Smooth muscle cell (in vitro differentiated cells): ENCODE data around the gene WBP2NL. TPM values are rescaled to one million over a fixed set of nuclear protein-coding genes. Genes with fewer than 3 reads are reported as not detected.

ENCODE experiments used
- DNase-seq: peaks from one replicate; lab custom pipeline; 2025; ENCODE audit not compliant: unreplicated experiment; lab: John Stamatoyannopoulos, UW
- H2AFZ ChIP-seq: fragments of 200-600 bp; sonication (generic); 2 replicates; pipeline ENCODE4 v1.6.0; 2016; ENCODE audit warnings: antibody characterized with exemption, low read depth, mild to moderate bottlenecking
- H3F3A ChIP-seq: fragments of 200-600 bp; sonication (generic); 2 replicates; pipeline ENCODE4 v1.6.0; 2017; ENCODE audit warnings: antibody characterized with exemption, low read depth
- H3K27ac ChIP-seq: fragments of 200-600 bp; sonication (generic); 2 replicates; pipeline ENCODE4 v1.5.1; 2016; ENCODE audit warnings: low read depth, mild to moderate bottlenecking
- H3K27me3 ChIP-seq: fragments of 200-600 bp; sonication (generic); 2 replicates; pipeline ENCODE4 v1.6.1; 2016; ENCODE audit warnings: low read depth, mild to moderate bottlenecking
- H3K36me3 ChIP-seq: fragments of 200-600 bp; sonication (generic); 2 replicates; pipeline ENCODE4 v1.5.1; 2016; ENCODE audit warnings: low read depth
- H3K4me1 ChIP-seq: fragments of 200-600 bp; sonication (generic); 2 replicates; pipeline ENCODE4 v1.5.1; 2016; ENCODE audit warnings: low read depth
- H3K4me2 ChIP-seq: fragments of 200-600 bp; sonication (generic); 2 replicates; pipeline ENCODE4 v1.6.0; 2016; ENCODE audit warnings: mild to moderate bottlenecking
- H3K4me3 ChIP-seq: fragments of 200-600 bp; sonication (generic); 2 replicates; pipeline ENCODE4 v1.5.1; 2016; ENCODE audit warnings: mild to moderate bottlenecking
- H3K79me2 ChIP-seq: fragments of 200-600 bp; sonication (generic); 2 replicates; pipeline ENCODE4 v1.6.0; 2016; ENCODE audit warnings: low read depth, mild to moderate bottlenecking
- H3K9ac ChIP-seq: fragments of 200-600 bp; sonication (generic); 2 replicates; pipeline ENCODE4 v1.6.0; 2016; ENCODE audit warnings: low read depth
- H3K9me3 ChIP-seq: fragments of 200-600 bp; sonication (generic); replicated peaks from 2 replicates; pipeline ENCODE4 v1.5.1; 2016; ENCODE audit warnings: low read depth
- H4K20me1 ChIP-seq: fragments of 200-600 bp; sonication (generic); 2 replicates; pipeline ENCODE4 v1.6.0; 2016; ENCODE audit warnings: low read depth
- CTCF ChIP-seq: fragments of 200-600 bp; sonication (generic); IDR thresholded peaks from 2 replicates; pipeline ENCODE4 v1.5.1; 2017; ENCODE audit warnings: borderline replicate concordance, mild to moderate bottlenecking, antibody characterized with exemption; ENCODE audit not compliant: insufficient read depth, poor library complexity, severe bottlenecking
- WGBS: methylation state at CpG from one replicate; pipeline ENCODE4 v1.1.7; 2016; ENCODE audit warnings: low lambda C conversion rate; 5-methylcytosine and 5-hydroxymethylcytosine counted together
- polyA plus RNA-seq: library from polyadenylated mRNA; unstranded; fragments of >200 nt; fragmentation: Nextera tagmentation; extraction: Ambion mirVana; gene quantifications from 2 replicates; pipeline ENCODE4 v1.2.1, GENCODE V29; 2016
- total RNA-seq: library from RNA; depleted of rRNA; stranded (reverse); fragments of >200 nt; gene quantifications from 2 replicates; pipeline ENCODE4 v1.2.3, GENCODE V29; 2014

WBP2NL gene
- total and polyA plus RNA-seq, 2 experiments from 2014 or later = 0.10 TPM; not detected in 1

GRCh38 chr22:41978732-41979131, 19.9 kb upstream of the WBP2NL start:
- WGBS = 100% methylated on average over 1 of the region's 1 CpG

GRCh38 chr22:41979423-41980250, 19.0 kb upstream of the WBP2NL start:
- Histone ChIP-seq H3K27me3 (peaks cover 32% of the 10 kb centered on the region), H3K4me2 (no peak overlapping the region), H2AFZ (no peak overlapping the region), H3K4me3 (no peak overlapping the region), H4K20me1 (no peaks in the 10 kb centered on the region), H3K27ac (no peak overlapping the region), H3K36me3 (no peaks in the 10 kb centered on the region), H3K9me3 (no peaks in the 10 kb centered on the region), H3K4me1 (peaks cover 4% of the 10 kb centered on the region), H3K79me2 (no peaks in the 10 kb centered on the region), H3F3A (no peaks in the 10 kb centered on the region), H3K9ac (no peak overlapping the region)
- WGBS = 87% methylated on average over 9 of the region's 9 CpGs
- no peak for DNase-seq
- no peak for TF ChIP-seq CTCF

More at GRCh38 chr22:41978732-41979131, 19.9 kb upstream of the WBP2NL start:
- H3K27me3 ChIP-seq = peaks cover 32% of the 10 kb centered on the region
- H3K4me3 ChIP-seq = no peak overlapping the region
- H2AFZ ChIP-seq = no peak overlapping the region
- no peak overlapping the region for H3K4me2 ChIP-seq
- H3F3A ChIP-seq = no peaks in the 10 kb centered on the region
- H3K9ac ChIP-seq = no peak overlapping the region
- peaks cover 4% of the 10 kb centered on the region for H3K4me1 ChIP-seq
- H3K36me3 ChIP-seq = no peaks in the 10 kb centered on the region
- no peaks in the 10 kb centered on the region for H4K20me1 ChIP-seq
- H3K27ac ChIP-seq = no peak overlapping the region
- DNase-seq = no peak
- TF ChIP-seq CTCF = no peak
- no peaks in the 10 kb centered on the region for H3K79me2 ChIP-seq
- H3K9me3 ChIP-seq = no peaks in the 10 kb centered on the region

- Histone ChIP-seq H3K79me2 (no peaks in the 10 kb centered on the region), H3F3A (no peaks in the 10 kb centered on the region), H3K9me3 (no peaks in the 10 kb centered on the region), H2AFZ (no peak overlapping the region), H4K20me1 (no peaks in the 10 kb centered on the region), H3K4me2 (no peak overlapping the region), H3K9ac (no peak overlapping the region), H3K27me3 (peaks cover 4% of the 10 kb centered on the region), H3K4me3 (no peak overlapping the region), H3K4me1 (no peaks in the 10 kb centered on the region), H3K36me3 (no peaks in the 10 kb centered on the region), H3K27ac (no peak overlapping the region)
- DNase-seq = no peak
- WGBS = 94% methylated on average over 5 of the region's 5 CpGs
- TF ChIP-seq CTCF = no peak
Observed at GRCh38 chr22:41982865-41983264, 15.7 kb upstream of the WBP2NL start.
